Fibroblast of pulmonary artery (primary cell): ENCODE data around the gene RCAN2.

ENCODE experiments used
- DNase-seq: peaks from one replicate; pipeline ENCODE4 v3.0.0-alpha.2; 2010; ENCODE audit warnings: low read depth
- H3K4me3 ChIP-seq: replicated peaks from 2 replicates; pipeline ENCODE4 v1.5.1; 2011; ENCODE audit warnings: low read depth, mild to moderate bottlenecking, control low read depth, low read length, moderate library complexity
- CTCF ChIP-seq: IDR thresholded peaks from 2 replicates; pipeline ENCODE4 v1.5.1; 2011; ENCODE audit warnings: mild to moderate bottlenecking, control low read depth, low read length, inconsistent platforms; ENCODE audit errors: missing control alignments

Gene RCAN2

GRCh38 chr6:46279874-46280273 lies 211.4 kb downstream of the RCAN2 start:
- no peak overlapping the region for H3K4me3 ChIP-seq
- TF ChIP-seq CTCF: no peak
- peak; percentile 6 for DNase-seq

GRCh38 chr6:46276576-46277142 lies 214.6 kb downstream of the RCAN2 start:
- no peak for TF ChIP-seq CTCF
- no peak for DNase-seq
- H3K4me3 ChIP-seq: no peak overlapping the region

- no peak for DNase-seq
- no peak for TF ChIP-seq CTCF
- H3K4me3 ChIP-seq: no peak overlapping the region
These were observed 216.7 kb downstream of the RCAN2 start for GRCh38 chr6:46274502-46274901.

- H3K4me3 ChIP-seq: no peak overlapping the region
- TF ChIP-seq CTCF: no peak
- DNase-seq: no peak
These were observed 217.3 kb downstream of the RCAN2 start for GRCh38 chr6:46273911-46274310.

- no peak for TF ChIP-seq CTCF
- DNase-seq: no peak
- H3K4me3 ChIP-seq: no peak overlapping the region
These were observed 219.5 kb downstream of the RCAN2 start for GRCh38 chr6:46271728-46272127.

- no peak overlapping the region for H3K4me3 ChIP-seq
- no peak for DNase-seq
- TF ChIP-seq CTCF: no peak
These were observed 220.1 kb downstream of the RCAN2 start for GRCh38 chr6:46271107-46271506.

GRCh38 chr6:46270336-46270735 lies 220.9 kb downstream of the RCAN2 start:
- no peak overlapping the region for H3K4me3 ChIP-seq
- no peak for DNase-seq
- TF ChIP-seq CTCF: no peak
